Measurements from ENCODE around the gene MPP1. TPM values are rescaled to one million over a fixed set of nuclear protein-coding genes. Genes with fewer than 3 reads are reported as not detected.
A peak's percentile ranks its signal among the peaks of the same experiment; 100 is the strongest.

Gene MPP1
- total RNA-seq, 1 experiment from 2014 or later: 27.0 TPM

GRCh38 chrX:154785716-154786115, 19.6 kb downstream of the MPP1 start:
- CTCF ChIA-PET: interaction anchor here (1.1 kb wide), 1 partner anchor 10 kb away, joined by 4 read pairs; no protein-coding TSS in a partner anchor
- Histone ChIP-seq H3K27me3 (replicated peaks; ENCODE audit: control insufficient read depth, insufficient read depth, low read length) (no peaks in the 10 kb centered on the region), H3K4me1 (peaks cover 7% of the 10 kb centered on the region; the same call in 1 of the 2 replicates), H3K36me3 (ENCODE audit: control insufficient read depth, insufficient read depth, low read length) (no peaks in the 10 kb centered on the region), H3K9me3 (no peaks in the 10 kb centered on the region), H3K4me3 (ENCODE audit: low read depth, low read length) (no peak overlapping the region)
- Mint-ChIP-seq H3K27me3 (ENCODE audit: insufficient read depth, unreplicated experiment) (no peaks in the 10 kb centered on the region), H3K4me1 (ENCODE audit: low read depth, unreplicated experiment) (peaks cover 18% of the 10 kb centered on the region), H3K27ac (ENCODE audit: unreplicated experiment) (peak overlapping the region; percentile 73), H3K9me3 (ENCODE audit: unreplicated experiment) (no peaks in the 10 kb centered on the region), H3K4me3 (ENCODE audit: unreplicated experiment) (no peak overlapping the region), H3K36me3 (ENCODE audit: insufficient read depth, unreplicated experiment) (peaks cover 18% of the 10 kb centered on the region)
- BruUV-seq (replicated peaks): no TSS peak
- POLR2A ChIA-PET: no interaction called here
- no peak for DNase-seq
- intact Hi-C loops (cut with micrococcal nuclease; ENCODE audit: unreplicated experiment): loop anchor here (2.0 kb wide), 1 partner anchor 13 kb away; no protein-coding TSS in a partner anchor
- TF ChIP-seq, protein P1, sequence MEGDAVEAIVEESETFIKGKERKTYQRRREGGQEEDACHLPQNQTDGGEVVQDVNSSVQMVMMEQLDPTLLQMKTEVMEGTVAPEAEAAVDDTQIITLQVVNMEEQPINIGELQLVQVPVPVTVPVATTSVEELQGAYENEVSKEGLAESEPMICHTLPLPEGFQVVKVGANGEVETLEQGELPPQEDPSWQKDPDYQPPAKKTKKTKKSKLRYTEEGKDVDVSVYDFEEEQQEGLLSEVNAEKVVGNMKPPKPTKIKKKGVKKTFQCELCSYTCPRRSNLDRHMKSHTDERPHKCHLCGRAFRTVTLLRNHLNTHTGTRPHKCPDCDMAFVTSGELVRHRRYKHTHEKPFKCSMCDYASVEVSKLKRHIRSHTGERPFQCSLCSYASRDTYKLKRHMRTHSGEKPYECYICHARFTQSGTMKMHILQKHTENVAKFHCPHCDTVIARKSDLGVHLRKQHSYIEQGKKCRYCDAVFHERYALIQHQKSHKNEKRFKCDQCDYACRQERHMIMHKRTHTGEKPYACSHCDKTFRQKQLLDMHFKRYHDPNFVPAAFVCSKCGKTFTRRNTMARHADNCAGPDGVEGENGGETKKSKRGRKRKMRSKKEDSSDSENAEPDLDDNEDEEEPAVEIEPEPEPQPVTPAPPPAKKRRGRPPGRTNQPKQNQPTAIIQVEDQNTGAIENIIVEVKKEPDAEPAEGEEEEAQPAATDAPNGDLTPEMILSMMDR (IDR thresholded peaks at IDR 0.05; ENCODE audit: insufficient read depth in 1 of 2, low read depth in 1 of 2, low read length in 1 of 2, severe bottlenecking in 1 of 2, unreplicated experiment in 1 of 2): no peak

DNA sequence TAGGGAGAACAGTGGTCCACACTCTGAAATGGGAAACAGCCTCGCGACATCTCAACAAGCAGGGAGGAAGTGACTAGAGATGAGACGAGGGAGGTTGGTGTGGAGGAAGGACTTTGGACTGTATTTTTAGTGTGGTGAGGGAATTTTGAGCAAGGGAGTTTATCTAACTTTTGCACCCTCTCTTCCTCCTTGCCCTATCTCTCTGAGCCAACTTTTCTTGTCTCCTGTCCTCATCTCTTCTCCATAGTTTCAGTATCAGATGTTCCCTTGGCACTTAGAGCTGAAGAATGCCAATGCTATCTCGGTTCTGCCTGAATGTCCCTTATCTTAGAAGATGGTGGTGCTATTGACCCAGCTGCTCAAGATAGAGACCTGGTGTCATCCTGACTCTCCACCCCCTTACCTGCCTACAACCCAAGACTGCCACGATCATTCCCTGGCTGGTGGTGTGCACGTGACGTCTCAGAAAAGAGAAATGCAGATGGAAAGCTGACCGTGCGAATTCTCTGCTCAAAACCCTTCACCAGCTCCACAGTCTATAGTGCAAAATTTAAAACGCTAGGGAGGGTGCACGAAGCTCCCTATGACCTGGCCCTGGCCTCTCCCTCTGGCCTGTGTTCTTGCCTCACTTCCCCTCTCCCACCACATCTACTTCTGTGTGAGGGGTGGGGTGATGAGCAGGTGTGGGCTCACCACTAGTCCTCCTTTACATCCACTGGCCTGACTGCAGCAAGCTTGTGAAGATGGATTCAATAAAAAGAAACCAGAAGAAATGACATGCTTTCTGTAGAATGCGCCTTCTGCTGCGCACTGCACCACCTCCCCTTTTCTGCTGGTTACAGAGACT, 20.9 kb downstream of the MPP1 start:
- H3K4me3 ChIP-seq (ENCODE audit: low read depth, low read length): no peak overlapping the region
- H3K9me3 ChIP-seq: no peaks in the 10 kb centered on the region
- ChIA-PET POLR2A (no interaction called here), CTCF (no interaction called here)
- Mint-ChIP-seq H3K27me3 (ENCODE audit: insufficient read depth, unreplicated experiment) (no peaks in the 10 kb centered on the region), H3K4me1 (ENCODE audit: low read depth, unreplicated experiment) (peaks cover 18% of the 10 kb centered on the region), H3K27ac (ENCODE audit: unreplicated experiment) (peak overlapping the region; percentile 65), H3K36me3 (ENCODE audit: insufficient read depth, unreplicated experiment) (peaks cover 22% of the 10 kb centered on the region), H3K4me3 (ENCODE audit: unreplicated experiment) (peak overlapping the region; percentile 33), H3K9me3 (ENCODE audit: unreplicated experiment) (no peaks in the 10 kb centered on the region)
- no peak for DNase-seq
- intact Hi-C loops (cut with micrococcal nuclease; ENCODE audit: unreplicated experiment): loop anchor here (2.0 kb wide), 1 partner anchor 14 kb away; no protein-coding TSS in a partner anchor
- H3K36me3 ChIP-seq (ENCODE audit: control insufficient read depth, insufficient read depth, low read length): no peaks in the 10 kb centered on the region
- no peaks in the 10 kb centered on the region for H3K27me3 ChIP-seq (replicated peaks; ENCODE audit: control insufficient read depth, insufficient read depth, low read length)
- peaks cover 7% of the 10 kb centered on the region; the same call in 1 of the 2 replicates for H3K4me1 ChIP-seq
- no TSS peak for BruUV-seq (replicated peaks)
- TF ChIP-seq, protein P1 (IDR thresholded peaks at IDR 0.05; ENCODE audit: insufficient read depth in 1 of 2, low read depth in 1 of 2, low read length in 1 of 2, severe bottlenecking in 1 of 2, unreplicated experiment in 1 of 2): no peak

GRCh38 chrX:154780968-154781367, 24.3 kb downstream of the MPP1 start:
- intact Hi-C loops (cut with micrococcal nuclease; ENCODE audit: unreplicated experiment): no loop called here
- H3K27me3 Mint-ChIP-seq (ENCODE audit: insufficient read depth, unreplicated experiment): no peaks in the 10 kb centered on the region
- H3K27me3 ChIP-seq (replicated peaks; ENCODE audit: control insufficient read depth, insufficient read depth, low read length): no peaks in the 10 kb centered on the region
- peaks cover 40% of the 10 kb centered on the region for H3K36me3 Mint-ChIP-seq (ENCODE audit: insufficient read depth, unreplicated experiment)
- DNase-seq: no peak
- H3K4me3 ChIP-seq (ENCODE audit: low read depth, low read length): no peak overlapping the region
- CTCF ChIA-PET: interaction anchor here (1.0 kb wide), 1 partner anchor 18 kb away, joined by 3 read pairs; the partner anchor contains the start of gene DKC1
- H3K9me3 Mint-ChIP-seq (ENCODE audit: unreplicated experiment): no peaks in the 10 kb centered on the region
- H3K27ac Mint-ChIP-seq (ENCODE audit: unreplicated experiment): no peak overlapping the region
- peaks cover 13% of the 10 kb centered on the region for H3K4me1 Mint-ChIP-seq (ENCODE audit: low read depth, unreplicated experiment)
- BruUV-seq (replicated peaks): no TSS peak
- H3K36me3 ChIP-seq (ENCODE audit: control insufficient read depth, insufficient read depth, low read length): no peaks in the 10 kb centered on the region
- peaks cover 7% of the 10 kb centered on the region; the same call in 1 of the 2 replicates for H3K4me1 ChIP-seq
- no peak overlapping the region for H3K4me3 Mint-ChIP-seq (ENCODE audit: unreplicated experiment)
- H3K9me3 ChIP-seq: no peaks in the 10 kb centered on the region
- TF ChIP-seq, protein P1 (IDR thresholded peaks at IDR 0.05; ENCODE audit: insufficient read depth in 1 of 2, low read depth in 1 of 2, low read length in 1 of 2, severe bottlenecking in 1 of 2, unreplicated experiment in 1 of 2): no peak
- POLR2A ChIA-PET: interaction anchor here (1.1 kb wide), 1 partner anchor 24 kb away, joined by 3 read pairs; the partner anchor contains the start of gene MPP1
